HG03159 (cell line): ENCODE data around the gene CPZ.
"Not testable (repeated sequence)": the region's sequence is repeated elsewhere in the genome, so short reads cannot be mapped to it uniquely, and the experiment has no call there.

ENCODE experiments used
- ATAC-seq: cut with Tn5 transposase; IDR thresholded peaks from one replicate; pipeline ENCODE4 v1.9.1; 2021; ENCODE audit warnings: mild to moderate bottlenecking, moderate library complexity; ENCODE audit not compliant: unreplicated experiment

CPZ gene

DNA sequence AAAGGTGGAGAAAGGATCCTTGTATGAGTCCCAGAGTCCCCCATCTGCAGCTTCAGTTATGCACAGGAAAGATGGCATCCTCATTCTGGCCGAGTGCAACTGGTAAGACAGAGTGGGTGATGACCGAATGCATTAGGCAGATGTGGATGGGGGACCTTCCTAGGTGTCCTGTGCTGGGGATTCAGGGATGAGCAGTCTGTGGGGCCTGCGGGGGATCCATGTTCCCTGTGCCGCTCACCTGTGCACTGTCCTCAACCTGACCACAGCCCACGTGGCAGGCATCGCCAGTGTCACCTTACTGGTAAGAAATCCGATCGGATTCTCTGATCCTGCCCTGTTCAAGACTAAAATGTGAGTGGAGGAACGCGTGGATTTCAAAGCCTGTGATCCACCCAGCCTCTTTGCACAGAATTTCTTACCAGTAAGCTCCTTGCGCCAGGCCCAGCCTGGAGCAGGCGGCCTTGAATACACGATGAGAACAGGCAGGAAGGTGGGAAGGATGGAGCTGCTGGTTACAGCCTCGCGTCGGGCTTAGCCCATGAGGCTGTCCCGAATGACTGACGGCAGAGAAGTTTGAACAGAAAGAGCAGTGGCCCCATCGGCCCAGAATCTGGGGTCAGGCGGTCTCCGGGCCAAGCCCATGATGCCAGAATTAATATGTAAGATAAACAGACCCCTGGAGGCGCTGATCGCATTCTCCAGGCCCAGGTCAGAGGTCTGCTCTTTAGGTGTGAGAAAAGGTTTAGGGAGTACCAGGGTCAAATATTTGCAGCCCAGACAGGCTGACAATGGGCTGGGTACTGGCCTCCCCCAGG, 56.5 kb downstream of the CPZ start:
- ATAC-seq, result no peak

DNA sequence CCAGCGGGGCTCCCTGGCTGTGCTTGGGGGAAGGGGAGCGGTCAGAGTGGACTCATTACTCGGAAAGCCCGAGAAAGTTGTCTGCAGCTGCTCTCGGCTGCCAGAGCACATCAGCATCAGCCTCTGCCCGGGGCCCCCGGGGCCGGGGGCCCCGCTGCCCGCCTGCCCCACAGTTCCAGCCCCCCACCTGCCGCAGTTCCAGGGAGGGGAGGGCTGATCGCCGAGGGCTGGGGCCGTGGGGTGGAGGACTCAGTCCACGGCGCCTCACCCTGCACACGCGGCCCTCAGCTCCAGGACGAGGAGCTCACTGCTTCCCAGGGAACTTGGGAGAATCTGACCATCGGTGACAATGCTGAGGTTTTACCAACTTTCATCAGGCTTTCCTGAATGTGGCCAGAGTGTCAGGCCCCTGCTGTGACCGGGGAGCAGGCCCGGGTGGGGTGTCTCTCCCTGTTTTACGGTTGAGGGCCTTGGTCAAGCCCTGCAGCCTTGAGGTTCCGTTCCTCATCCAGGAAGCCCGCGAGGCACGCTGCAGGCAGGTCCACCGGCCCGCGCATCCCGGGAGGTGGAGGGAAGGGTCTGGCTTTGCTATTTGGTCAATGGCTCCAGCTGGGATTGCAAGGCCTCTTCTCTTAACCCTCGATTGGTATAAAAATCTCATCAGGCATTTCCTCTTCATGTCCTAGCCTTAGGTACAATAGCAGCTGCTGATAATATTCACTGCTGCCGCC, 57.2 kb downstream of the CPZ start:
- no peak for ATAC-seq

- no peak for ATAC-seq
Observed at GRCh38 chr4:8651661-8652180, 59.2 kb downstream of the CPZ start.

DNA sequence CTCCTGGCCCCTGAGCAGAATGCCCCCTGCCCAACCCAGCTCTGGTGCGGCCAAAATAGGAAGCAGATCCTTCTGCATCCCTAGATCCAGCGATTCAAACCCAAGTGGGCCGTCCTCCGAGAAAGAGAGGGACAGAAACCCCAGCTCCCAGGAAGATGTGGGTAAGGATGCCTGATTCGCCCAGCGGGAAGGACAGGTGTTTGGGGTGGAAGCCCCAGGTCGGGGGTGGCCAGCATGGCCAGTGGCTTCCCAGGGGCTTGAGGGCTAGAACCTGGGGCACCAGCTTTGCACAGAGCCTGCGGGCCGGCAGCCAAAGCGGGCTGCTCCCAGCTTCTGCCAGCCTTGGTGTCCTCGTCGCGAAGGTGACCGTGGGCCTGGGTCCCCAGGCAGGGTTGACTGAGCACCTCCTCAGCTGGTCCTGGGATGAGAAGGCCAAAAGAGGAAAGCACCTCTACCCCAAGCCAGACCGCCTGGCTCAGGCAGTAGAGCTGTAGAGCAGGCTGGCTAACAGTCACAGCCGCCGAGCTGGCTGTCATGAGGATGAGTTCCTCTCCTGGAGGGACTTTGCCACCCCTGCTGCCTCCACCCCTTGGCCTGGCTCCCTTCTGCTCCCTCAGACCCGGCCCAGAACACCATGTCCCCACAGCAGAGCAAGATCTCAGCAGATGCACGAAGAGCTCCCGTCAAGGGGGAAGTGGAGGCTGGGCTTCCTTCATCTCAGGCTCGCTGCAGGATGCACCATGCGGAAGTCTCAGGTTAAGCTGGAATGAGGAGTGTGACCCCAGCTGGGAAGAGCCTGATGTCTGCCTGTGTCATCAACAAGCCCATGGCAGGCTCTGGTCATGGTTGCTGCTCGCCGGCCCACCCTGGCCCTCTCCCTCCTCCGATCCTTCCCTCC, 59.9 kb downstream of the CPZ start:
- no peak for ATAC-seq

GRCh38 chr4:8653326-8654000, 60.9 kb downstream of the CPZ start:
- ATAC-seq, result no peak

- not testable (repeated sequence) for ATAC-seq
Observed at GRCh38 chr4:8654139-8654538, 61.6 kb downstream of the CPZ start.

- ATAC-seq, result no peak
Observed at GRCh38 chr4:8655411-8656184, 63.0 kb downstream of the CPZ start.

- ATAC-seq, result no peak
Observed at GRCh38 chr4:8656185-8656517, 63.6 kb downstream of the CPZ start.

DNA sequence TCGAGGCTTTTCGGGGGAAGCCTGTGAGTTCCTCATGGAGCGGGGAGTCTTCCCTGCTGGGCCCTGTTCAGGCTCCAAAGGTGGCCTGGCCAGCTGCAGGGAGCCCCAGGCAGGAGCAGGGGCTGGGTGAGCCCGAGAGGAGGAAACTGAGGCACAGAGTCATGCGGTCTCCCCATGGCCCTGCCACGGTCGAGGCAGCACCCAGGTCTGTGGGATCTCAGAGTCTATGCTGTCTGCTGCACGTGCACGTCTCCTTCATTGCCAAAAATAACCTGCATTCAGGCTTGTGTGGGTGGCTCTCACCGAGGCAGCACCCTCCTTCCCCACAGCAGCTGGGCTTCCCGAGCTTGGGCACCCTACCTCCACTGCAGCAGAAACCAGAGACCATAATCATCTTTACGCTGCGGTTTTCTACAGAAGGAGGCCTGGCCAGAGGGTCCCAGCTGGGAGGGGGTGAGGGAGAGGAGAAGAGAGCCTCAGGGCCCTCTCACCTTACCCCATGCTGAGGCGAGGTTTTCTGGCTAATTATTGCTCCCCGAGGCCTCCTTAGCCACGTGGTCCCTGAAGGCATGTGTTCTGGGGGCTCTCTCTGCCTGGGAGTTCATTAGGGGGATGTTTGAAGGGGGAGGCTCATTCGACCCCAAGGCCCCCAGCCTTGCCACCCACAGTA, 64.3 kb downstream of the CPZ start:
- ATAC-seq, result no peak

DNA sequence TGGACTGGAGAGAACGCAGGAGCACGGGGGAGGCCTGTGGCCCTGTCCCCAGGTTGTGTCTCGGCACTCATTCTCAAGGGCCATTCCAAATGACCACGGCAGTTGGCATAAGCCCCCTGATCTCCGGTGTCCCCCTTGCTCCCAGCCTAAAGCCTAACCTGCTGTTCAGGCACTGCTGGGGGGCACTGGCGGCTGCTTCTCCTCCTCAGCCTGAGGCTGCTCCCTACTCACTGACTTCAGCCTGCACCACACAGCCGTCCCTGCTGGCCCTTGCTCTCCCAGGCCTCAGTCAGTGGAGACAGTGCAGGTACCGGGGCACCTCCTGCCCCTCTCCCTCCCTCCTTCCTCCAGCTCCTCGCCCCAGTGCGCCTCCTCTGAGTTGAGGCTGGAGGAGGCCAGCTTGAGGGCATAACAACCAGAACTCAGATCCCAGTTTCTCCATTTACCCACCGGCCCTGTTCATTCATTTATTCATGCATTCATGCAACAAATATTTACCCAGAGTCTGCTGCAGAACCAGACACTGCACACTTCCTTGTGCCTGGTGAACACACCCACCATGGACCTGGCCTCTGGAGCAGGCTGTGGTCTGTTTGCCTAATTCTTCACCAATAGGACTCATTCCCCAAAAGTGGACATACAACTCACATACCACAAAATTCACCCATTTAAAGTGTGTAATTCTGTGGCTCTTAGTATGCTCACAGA, 65.0 kb downstream of the CPZ start:
- no peak for ATAC-seq

GRCh38 chr4:8662776-8663175, 70.2 kb downstream of the CPZ start:
- no peak for ATAC-seq

DNA sequence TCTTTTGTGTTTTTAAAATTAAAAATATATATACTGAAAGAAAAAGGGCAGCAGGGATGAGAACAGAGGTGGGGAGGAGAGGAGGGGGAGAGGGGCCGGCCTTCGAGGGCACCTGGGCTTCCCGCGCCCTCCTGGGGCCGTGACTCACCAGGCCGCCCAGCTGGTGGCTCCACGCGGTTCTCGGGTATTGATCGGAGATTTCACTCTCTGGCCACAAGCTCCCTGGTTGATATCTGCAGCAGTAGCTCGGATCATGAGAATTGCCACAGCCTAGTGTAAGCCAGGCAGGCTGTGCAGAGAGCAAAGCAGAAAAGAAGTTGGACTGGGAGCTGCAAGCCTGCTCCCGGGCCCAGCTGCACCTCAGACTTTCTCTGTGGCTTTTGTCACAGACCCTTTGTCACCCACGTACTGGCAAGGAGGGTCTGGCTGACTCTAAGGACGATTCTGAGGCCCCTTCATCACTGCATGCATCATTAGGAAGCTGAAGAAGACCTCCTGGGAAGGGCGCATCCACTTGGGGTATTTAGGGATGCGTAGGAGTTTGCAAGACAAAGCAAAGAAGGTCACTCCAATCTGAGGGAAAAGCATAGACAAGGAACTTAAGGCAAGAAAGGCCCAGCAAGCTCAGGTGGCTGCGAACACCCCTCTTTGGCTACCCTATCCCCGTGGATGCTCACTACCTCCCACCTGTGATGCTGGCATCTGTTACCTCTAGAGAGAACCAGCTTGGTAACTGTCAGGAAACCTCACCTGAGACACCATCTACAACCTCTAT, 71.7 kb downstream of the CPZ start:
- ATAC-seq, result no peak

GRCh38 chr4:8664976-8665375, 72.4 kb downstream of the CPZ start:
- ATAC-seq, result no peak

- ATAC-seq, result no peak
Observed at GRCh38 chr4:8665406-8666360, 73.1 kb downstream of the CPZ start.

GRCh38 chr4:8666581-8666980, 74.0 kb downstream of the CPZ start:
- ATAC-seq, result no peak
